Cardiac muscle cell (in vitro differentiated cells and primary cell): ENCODE measurements around the gene RELN. TPM values are rescaled to one million over a fixed set of nuclear protein-coding genes. Genes with fewer than 3 reads are reported as not detected.

Experiments used
- DNase-seq, 2 donors: peaks; one replicate each; pipeline versions ENCODE4 v3.0.0 to v3.0.0-alpha.2; 2010 to 2017; ENCODE audit warnings: low read depth in 1 of 2, low spot score in 1 of 2
- H3K27ac ChIP-seq: fragments of 200-600 bp; sonication (generic); 2 replicates; pipeline ENCODE4 v1.5.1; 2016
- H3K27me3 ChIP-seq: fragments of 200-600 bp; sonication (generic); 2 replicates; pipeline ENCODE4 v1.6.0; 2016; ENCODE audit warnings: control low read depth
- H3K36me3 ChIP-seq: fragments of 200-600 bp; sonication (generic); 2 replicates; pipeline ENCODE4 v1.5.1; 2016; ENCODE audit warnings: control low read depth
- H3K4me1 ChIP-seq: fragments of 200-600 bp; sonication (generic); 2 replicates; pipeline ENCODE4 v1.8.1; 2017; ENCODE audit warnings: low read depth, mild to moderate bottlenecking, mixed run types
- H3K4me3 ChIP-seq: fragments of 200-600 bp; sonication (generic); 2 replicates; pipeline ENCODE4 v1.5.1; 2016; ENCODE audit warnings: mild to moderate bottlenecking
- H3K9me3 ChIP-seq: fragments of 200-600 bp; sonication (generic); 2 replicates; pipeline ENCODE4 v1.5.1; 2017; ENCODE audit warnings: low read depth, mild to moderate bottlenecking, control low read depth
- CTCF ChIP-seq: IDR thresholded peaks from 2 replicates; pipeline ENCODE4 v1.5.1; 2012; ENCODE audit warnings: low read depth, mild to moderate bottlenecking, low read length
- polyA plus RNA-seq: library from polyadenylated mRNA; unstranded; fragments of >200 nt; fragmentation: Nextera tagmentation; extraction: Ambion mirVana; gene quantifications from 2 replicates; pipeline ENCODE4 v1.2.1, GENCODE V29; 2016
- total RNA-seq: library from RNA; depleted of rRNA; stranded (reverse); fragments of >200 nt; gene quantifications from 2 replicates; pipeline ENCODE4 v1.2.3, GENCODE V29; 2016

Gene RELN
- total and polyA plus RNA-seq, 2 experiments from 2014 or later: 19.2 to 46.9 TPM

GRCh38 chr7:103541947-103542346 is 447.5 kb downstream of the RELN start:
- Histone ChIP-seq H3K36me3 (peaks cover 3% of the 10 kb centered on the region), H3K27me3 (no peaks in the 10 kb centered on the region), H3K27ac (no peak overlapping the region), H3K4me3 (no peak overlapping the region), H3K9me3 (no peaks in the 10 kb centered on the region), H3K4me1 (no peaks in the 10 kb centered on the region)
- DNase-seq: no peak
- no peak for TF ChIP-seq CTCF

GRCh38 chr7:103541026-103541425 is 448.4 kb downstream of the RELN start:
- TF ChIP-seq CTCF: no peak
- H3K27ac ChIP-seq: no peak overlapping the region

GRCh38 chr7:103540338-103540737 is 449.1 kb downstream of the RELN start:
- H3K36me3 ChIP-seq: peaks cover 3% of the 10 kb centered on the region
- no peak for TF ChIP-seq CTCF
- no peak overlapping the region for H3K27ac ChIP-seq
- no peaks in the 10 kb centered on the region for H3K4me1 ChIP-seq
- no peak overlapping the region for H3K4me3 ChIP-seq
- no peaks in the 10 kb centered on the region for H3K9me3 ChIP-seq
- no peak for DNase-seq
- H3K27me3 ChIP-seq: no peaks in the 10 kb centered on the region

More at GRCh38 chr7:103541026-103541425, 448.4 kb downstream of the RELN start:
- no peaks in the 10 kb centered on the region for H3K27me3 ChIP-seq
- H3K4me3 ChIP-seq: no peak overlapping the region
- H3K9me3 ChIP-seq: no peaks in the 10 kb centered on the region
- DNase-seq: no peak
- no peaks in the 10 kb centered on the region for H3K4me1 ChIP-seq
- H3K36me3 ChIP-seq: peaks cover 3% of the 10 kb centered on the region

GRCh38 chr7:103539875-103540274 is 449.6 kb downstream of the RELN start:
- Histone ChIP-seq H3K9me3 (no peaks in the 10 kb centered on the region), H3K27me3 (no peaks in the 10 kb centered on the region), H3K36me3 (peaks cover 3% of the 10 kb centered on the region), H3K27ac (no peak overlapping the region), H3K4me1 (no peaks in the 10 kb centered on the region), H3K4me3 (no peak overlapping the region)
- no peak for DNase-seq
- no peak for TF ChIP-seq CTCF

- no peak for DNase-seq
- Histone ChIP-seq H3K4me1 (no peaks in the 10 kb centered on the region), H3K4me3 (no peak overlapping the region), H3K27me3 (no peaks in the 10 kb centered on the region), H3K36me3 (peaks cover 3% of the 10 kb centered on the region), H3K9me3 (no peaks in the 10 kb centered on the region), H3K27ac (no peak overlapping the region)
- no peak for TF ChIP-seq CTCF
These were observed 450.3 kb downstream of the RELN start for GRCh38 chr7:103538964-103539709.
